Measurements from ENCODE around the gene EVX1.

EVX1 gene

GRCh38 chr7:27205325-27206280, 37.0 kb upstream of the EVX1 start:
- no peak for DNase-seq

- DNase-seq: no peak
Observed at GRCh38 chr7:27207348-27207985, 35.1 kb upstream of the EVX1 start.

GRCh38 chr7:27208998-27209397, 33.6 kb upstream of the EVX1 start:
- no peak for DNase-seq

- DNase-seq: no peak
Observed at GRCh38 chr7:27209933-27210440, 32.6 kb upstream of the EVX1 start.

- DNase-seq: no peak
Observed at GRCh38 chr7:27210441-27211083, 32.0 kb upstream of the EVX1 start.

- no peak for DNase-seq
Observed at GRCh38 chr7:27211084-27211446, 31.5 kb upstream of the EVX1 start.

GRCh38 chr7:27211764-27212204, 30.8 kb upstream of the EVX1 start:
- DNase-seq: no peak

- DNase-seq: no peak
Observed at GRCh38 chr7:27212497-27213432, 29.8 kb upstream of the EVX1 start.

- no peak for DNase-seq
Observed at GRCh38 chr7:27213433-27214238, 29.0 kb upstream of the EVX1 start.

- no peak for DNase-seq
Observed at GRCh38 chr7:27214239-27214950, 28.2 kb upstream of the EVX1 start.

GRCh38 chr7:27215356-27215755, 27.2 kb upstream of the EVX1 start:
- no peak for DNase-seq

GRCh38 chr7:27217951-27218350, 24.7 kb upstream of the EVX1 start:
- no peak for DNase-seq

GRCh38 chr7:27219821-27220220, 22.8 kb upstream of the EVX1 start:
- DNase-seq: no peak

- DNase-seq: no peak
Observed at GRCh38 chr7:27220440-27220955, 22.1 kb upstream of the EVX1 start.

GRCh38 chr7:27221201-27221797, 21.3 kb upstream of the EVX1 start:
- no peak for DNase-seq

- DNase-seq: no peak
Observed at GRCh38 chr7:27223941-27224575, 18.5 kb upstream of the EVX1 start.

- no peak for DNase-seq
Observed at GRCh38 chr7:27224983-27225934, 17.3 kb upstream of the EVX1 start.

GRCh38 chr7:27229448-27229847, 13.2 kb upstream of the EVX1 start:
- no peak for DNase-seq

Data from NCI-H187 treated with DMSO at 0.1 percent for 48 hours (cell line).